IPS DF 4.7 (cell line): ENCODE data around the gene ZBTB47.

Source experiments
- DNase-seq: peaks from one replicate; pipeline ENCODE4 v3.0.0-alpha.2; 2013; ENCODE audit warnings: low spot score; ENCODE audit errors: extremely low read depth

The ZBTB47 gene

GRCh38 chr3:42698216-42698910 is 44.9 kb downstream of the ZBTB47 start:
- DNase-seq, result no peak

- DNase-seq, result no peak
These were observed 45.4 kb downstream of the ZBTB47 start for GRCh38 chr3:42698911-42699230.

GRCh38 chr3:42699511-42699971 is 46.0 kb downstream of the ZBTB47 start:
- no peak for DNase-seq

GRCh38 chr3:42700366-42701288 is 47.1 kb downstream of the ZBTB47 start:
- DNase-seq, result no peak

GRCh38 chr3:42701371-42702065 is 48.0 kb downstream of the ZBTB47 start:
- peak; percentile 25 for DNase-seq

GRCh38 chr3:42702066-42702951 is 48.8 kb downstream of the ZBTB47 start, which contains the start of gene HHATL:
Gene HHATL, minus strand, starts transcription at chr3:42702798. Its CDS starts 1,972 bp downstream, at chr3:42700826.
- DNase-seq, result no peak

GRCh38 chr3:42702982-42703694 is 49.6 kb downstream of the ZBTB47 start:
- DNase-seq, result no peak

- DNase-seq, result no peak
These were observed 50.2 kb downstream of the ZBTB47 start for GRCh38 chr3:42703695-42704025.

- DNase-seq, result no peak
These were observed 50.8 kb downstream of the ZBTB47 start for GRCh38 chr3:42704136-42704841.

- no peak for DNase-seq
These were observed 51.7 kb downstream of the ZBTB47 start for GRCh38 chr3:42705058-42705767.

GRCh38 chr3:42705962-42706585 is 52.6 kb downstream of the ZBTB47 start:
- DNase-seq, result no peak

GRCh38 chr3:42706721-42707619 is 53.5 kb downstream of the ZBTB47 start:
- DNase-seq, result no peak

- DNase-seq, result no peak
These were observed 54.3 kb downstream of the ZBTB47 start for GRCh38 chr3:42707620-42708355.

- DNase-seq, result no peak
These were observed 55.2 kb downstream of the ZBTB47 start for GRCh38 chr3:42708611-42709151.

- no peak for DNase-seq
These were observed 56.1 kb downstream of the ZBTB47 start for GRCh38 chr3:42709621-42710020.

GRCh38 chr3:42710323-42711021 is 57.0 kb downstream of the ZBTB47 start:
- DNase-seq, result no peak
